B cell (primary cell): Measurements from ENCODE around the gene SCUBE1. TPM values are rescaled to one million over a fixed set of nuclear protein-coding genes. Genes with fewer than 3 reads are reported as not detected.

Source experiments
- ATAC-seq: fragments of 200-7000 bp; cut with Tn5 transposase; one replicate; pipeline ENCODE4 v1.10.0; 2021; ENCODE audit warnings: low read depth, mild to moderate bottlenecking, moderate number of reproducible peaks, moderate library complexity
- CTCF ChIA-PET: fragments of 350-600 bp; sonication (Branson Sonifier 250); formaldehyde crosslinking; loops from one replicate; lab custom pipeline; 2021; ENCODE audit warnings: antibody characterized with exemption, inconsistent platforms; lab: Charles Lee
- POLR2A ChIA-PET: fragments of 350-600 bp; sonication (Branson Sonifier 250); formaldehyde crosslinking; loops from one replicate; lab custom pipeline; 2021; ENCODE audit warnings: antibody characterized with exemption; lab: Charles Lee
- DNase-seq: peaks from one replicate; pipeline ENCODE4 v3.0.0; 2013
- H2AFZ ChIP-seq: 2 replicates; pipeline ENCODE4 v1.6.1; 2012; ENCODE audit warnings: mild to moderate bottlenecking, low read depth, low read length; ENCODE audit not compliant: insufficient read depth, poor library complexity, severe bottlenecking
- H3K27ac ChIP-seq, 2 donors: 1 replicate in 1 of 2; 2 replicates in 1 of 2; pipeline ENCODE4 v1.5.1; 2012 to 2013; ENCODE audit warnings: low read length in 2 of 2, mild to moderate bottlenecking in 2 of 2, moderate library complexity in 1 of 2
- H3K27me3 ChIP-seq, 4 experiments: fragments of 200-600 bp in 1 of 4; sonication (generic) in 1 of 4; replicated peaks in 1 of 4; 1 replicate in 2 of 4; 2 replicates in 2 of 4; pipeline versions ENCODE4 v1.6.1 to v1.7.0; 2013 to 2016; ENCODE audit warnings: low read length in 3 of 4, mild to moderate bottlenecking in 2 of 4, mixed read lengths in 1 of 4, moderate library complexity in 1 of 4; ENCODE audit not compliant: insufficient read depth in 4 of 4, control insufficient read depth in 3 of 4; ENCODE audit errors: control extremely low read depth in 1 of 4
- H3K36me3 ChIP-seq, 2 experiments: replicated peaks in 1 of 2; 1 replicate in 1 of 2; 2 replicates in 1 of 2; pipeline versions ENCODE4 v1.6.1 to v1.7.1; 2013; ENCODE audit warnings: low read length in 1 of 2; ENCODE audit not compliant: insufficient read depth in 2 of 2, control insufficient read depth in 1 of 2; ENCODE audit errors: control extremely low read depth in 1 of 2, extremely low read depth in 1 of 2
- H3K4me1 ChIP-seq, 2 donors: fragments of 200-600 bp in 1 of 2; sonication (generic) in 1 of 2; 1 replicate in 1 of 2; 2 replicates in 1 of 2; pipeline versions ENCODE4 v1.5.1 to v1.6.1; 2013 to 2017; ENCODE audit warnings: low read length in 2 of 2; ENCODE audit not compliant: control insufficient read depth in 2 of 2, insufficient read depth in 2 of 2
- H3K4me2 ChIP-seq: replicated peaks from 2 replicates; pipeline ENCODE3; 2012; ENCODE audit warnings: mild to moderate bottlenecking, low read depth, low read length; ENCODE audit not compliant: poor library complexity, severe bottlenecking
- H3K4me3 ChIP-seq, 5 experiments: fragments of 200-600 bp in 1 of 5; sonication (generic) in 1 of 5; 1 replicate in 3 of 5; 2 replicates in 2 of 5; pipeline versions ENCODE4 v1.5.1 to v1.7.0; 2011 to 2016; ENCODE audit warnings: low read length in 4 of 5, mild to moderate bottlenecking in 4 of 5, low read depth in 2 of 5, control low read depth in 1 of 5, moderate library complexity in 1 of 5; ENCODE audit not compliant: insufficient read depth in 1 of 5; ENCODE audit errors: control extremely low read depth in 1 of 5, extremely low read depth in 1 of 5
- H3K79me2 ChIP-seq: fragments of 200-600 bp; sonication (generic); one replicate; pipeline ENCODE4 v1.6.0; 2016; ENCODE audit warnings: low read length; ENCODE audit not compliant: control insufficient read depth, insufficient read depth
- H3K9ac ChIP-seq: fragments of 200-600 bp; sonication (generic); 2 replicates; pipeline ENCODE4 v1.6.1; 2017; ENCODE audit warnings: mild to moderate bottlenecking, low read length, moderate library complexity
- H3K9me3 ChIP-seq, 3 donors: one replicate each; pipeline versions ENCODE4 v1.6.1 to v1.7.1; 2013; ENCODE audit warnings: low read length in 2 of 3; ENCODE audit not compliant: control insufficient read depth in 2 of 3, insufficient read depth in 1 of 3; ENCODE audit errors: control extremely low read depth in 1 of 3
- H4K20me1 ChIP-seq: 2 replicates; pipeline ENCODE4 v1.6.0; 2012; ENCODE audit warnings: mild to moderate bottlenecking, low read length; ENCODE audit not compliant: insufficient read depth, control insufficient read depth, poor library complexity, severe bottlenecking
- H3K27ac Mint-ChIP-seq: one replicate; pipeline ENCODE4 v1.8.0; 2021; ENCODE audit warnings: mixed read lengths
- H3K27me3 Mint-ChIP-seq: one replicate; pipeline ENCODE4 v1.8.0; 2021; ENCODE audit warnings: mixed read lengths
- H3K4me1 Mint-ChIP-seq: one replicate; pipeline ENCODE4 v1.8.0; 2021; ENCODE audit warnings: mixed read lengths
- H3K4me3 Mint-ChIP-seq: one replicate; pipeline ENCODE4 v1.8.0; 2021; ENCODE audit warnings: mixed read lengths
- H3K9me3 Mint-ChIP-seq: one replicate; pipeline ENCODE4 v1.8.0; 2022; ENCODE audit warnings: mixed read lengths; ENCODE audit not compliant: insufficient read depth
- EZH2 ChIP-seq: IDR thresholded peaks from 2 replicates; pipeline ENCODE4 v1.6.1; 2012; ENCODE audit warnings: borderline replicate concordance, low read depth, mild to moderate bottlenecking, moderate library complexity, low read length; ENCODE audit not compliant: insufficient read depth, poor library complexity, severe bottlenecking
- WGBS: methylation state at CpG from one replicate; pipeline ENCODE4 v1.1.5; 2013; ENCODE audit warnings: missing lambda C conversion rate; ENCODE audit not compliant: insufficient coverage; 5-methylcytosine and 5-hydroxymethylcytosine counted together
- intact Hi-C: fragments of 100-400 bp; cut with micrococcal nuclease; formaldehyde crosslinking; loops from one replicate; pipeline ENCODE4 v1.10.0; 2022
- polyA plus RNA-seq: library from polyadenylated mRNA; depleted of rRNA; stranded (reverse); fragments of >200 nt; gene quantifications from 2 replicates; pipeline ENCODE4 v1.2.3, GENCODE V29; 2012
- total RNA-seq, 2 donors: library from RNA; stranded (reverse); fragments of 120-200 nt in 1 of 2; gene quantifications; 1 replicate in 1 of 2; 2 replicates in 1 of 2; pipeline versions ENCODE4 v1.2.3 to v1.2.4, GENCODE V29; 2013 to 2022
- TF ChIP-seq, protein P1 (sequence below): fragments of 200-600 bp; IDR thresholded peaks from one replicate; pipeline ENCODE4 v1.8.0; 2022; ENCODE audit warnings: antibody characterized with exemption, mild to moderate bottlenecking

The SCUBE1 gene
- total and polyA plus RNA-seq, 2 donors (not counting 1 experiment from before 2014, with no cell fraction given), result not detected

DNA sequence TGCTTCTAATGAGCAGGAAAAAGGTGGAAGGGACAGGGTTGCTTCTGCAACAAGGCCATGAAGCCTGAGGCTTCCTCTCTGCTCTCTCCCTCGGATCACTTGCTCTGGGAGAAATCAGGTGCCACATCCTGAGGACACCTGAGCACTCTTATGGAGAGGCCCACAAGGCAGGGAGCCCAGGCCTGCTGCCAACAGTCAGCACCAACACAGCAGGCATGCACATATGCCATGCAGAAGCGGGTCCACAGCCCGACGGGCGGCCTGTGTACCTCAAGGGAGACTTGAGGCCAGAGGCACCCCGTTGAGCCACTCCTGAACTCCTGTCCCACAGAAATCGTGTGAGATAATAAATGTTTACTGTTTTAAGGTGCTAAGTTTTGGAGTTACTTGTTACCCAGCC is 165.7 kb downstream of the SCUBE1 start:
- Histone ChIP-seq H3K4me2 (no peak overlapping the region), H3K36me3 (peaks cover 0 to 42% of the 10 kb centered on the region in 2 experiments), H2AFZ (no peak overlapping the region), H3K4me3 (no peak overlapping the region), H3K4me1 (no peaks in the 10 kb centered on the region), H3K27ac (no peak overlapping the region), H3K9me3 (no peaks in the 10 kb centered on the region), H3K79me2 (peaks cover 16% of the 10 kb centered on the region), H4K20me1 (no peaks in the 10 kb centered on the region), H3K9ac (no peak overlapping the region), H3K27me3 (no peaks in the 10 kb centered on the region)
- Mint-ChIP-seq H3K4me3 (no peak overlapping the region), H3K27me3 (no peaks in the 10 kb centered on the region), H3K4me1 (no peaks in the 10 kb centered on the region), H3K27ac (no peak overlapping the region), H3K9me3 (no peaks in the 10 kb centered on the region)
- ATAC-seq (no peak), DNase-seq (no peak)
- POLR2A ChIA-PET, result no interaction called here
- CTCF ChIA-PET, result no interaction called here
- 99% methylated on average over 5 of the region's 7 CpGs for WGBS
- intact Hi-C loops, result no loop called here
- TF ChIP-seq, protein P1, sequence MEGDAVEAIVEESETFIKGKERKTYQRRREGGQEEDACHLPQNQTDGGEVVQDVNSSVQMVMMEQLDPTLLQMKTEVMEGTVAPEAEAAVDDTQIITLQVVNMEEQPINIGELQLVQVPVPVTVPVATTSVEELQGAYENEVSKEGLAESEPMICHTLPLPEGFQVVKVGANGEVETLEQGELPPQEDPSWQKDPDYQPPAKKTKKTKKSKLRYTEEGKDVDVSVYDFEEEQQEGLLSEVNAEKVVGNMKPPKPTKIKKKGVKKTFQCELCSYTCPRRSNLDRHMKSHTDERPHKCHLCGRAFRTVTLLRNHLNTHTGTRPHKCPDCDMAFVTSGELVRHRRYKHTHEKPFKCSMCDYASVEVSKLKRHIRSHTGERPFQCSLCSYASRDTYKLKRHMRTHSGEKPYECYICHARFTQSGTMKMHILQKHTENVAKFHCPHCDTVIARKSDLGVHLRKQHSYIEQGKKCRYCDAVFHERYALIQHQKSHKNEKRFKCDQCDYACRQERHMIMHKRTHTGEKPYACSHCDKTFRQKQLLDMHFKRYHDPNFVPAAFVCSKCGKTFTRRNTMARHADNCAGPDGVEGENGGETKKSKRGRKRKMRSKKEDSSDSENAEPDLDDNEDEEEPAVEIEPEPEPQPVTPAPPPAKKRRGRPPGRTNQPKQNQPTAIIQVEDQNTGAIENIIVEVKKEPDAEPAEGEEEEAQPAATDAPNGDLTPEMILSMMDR, result no peak
- TF ChIP-seq EZH2, result no peak

DNA sequence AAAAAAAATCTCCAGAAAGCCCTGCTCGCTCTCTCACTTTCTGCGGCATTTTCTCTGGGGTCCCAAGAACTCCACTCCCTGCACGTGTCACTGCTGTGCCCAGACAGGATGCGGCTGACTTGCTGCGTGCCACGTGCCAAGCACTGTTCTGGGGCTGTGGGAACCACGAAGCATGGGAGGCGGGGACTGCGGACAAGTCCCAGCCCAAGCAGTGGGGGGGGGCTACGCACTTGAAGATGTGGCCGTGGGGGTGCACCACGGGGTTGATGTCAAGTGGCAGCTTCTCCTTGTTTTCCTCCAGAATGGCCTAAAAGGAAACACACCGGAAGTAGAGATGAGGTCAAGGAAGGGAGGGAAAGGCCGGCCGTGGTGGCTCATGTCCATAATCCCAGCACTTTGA is 167.1 kb downstream of the SCUBE1 start:
- no peak for DNase-seq
- Histone ChIP-seq H3K4me1 (no peaks in the 10 kb centered on the region), H3K27me3 (no peaks in the 10 kb centered on the region), H3K9me3 (no peaks in the 10 kb centered on the region), H3K4me2 (no peak overlapping the region), H3K9ac (no peak overlapping the region), H4K20me1 (no peaks in the 10 kb centered on the region), H2AFZ (no peak overlapping the region), H3K36me3 (peaks cover 0 to 50% of the 10 kb centered on the region in 2 experiments), H3K27ac (no peak overlapping the region), H3K4me3 (no peak overlapping the region), H3K79me2 (peaks cover 10% of the 10 kb centered on the region)
- Mint-ChIP-seq H3K4me1 (no peaks in the 10 kb centered on the region), H3K27me3 (no peaks in the 10 kb centered on the region), H3K4me3 (no peak overlapping the region), H3K9me3 (no peaks in the 10 kb centered on the region), H3K27ac (no peak overlapping the region)
- ChIA-PET CTCF (no interaction called here), POLR2A (interaction anchor here (0.7 kb wide), 1 partner anchor 37 kb away, joined by 5 read pairs; no protein-coding TSS in a partner anchor)
- intact Hi-C loops, result no loop called here
- TF ChIP-seq, protein P1, result no peak
- TF ChIP-seq EZH2, result no peak
- no peak for ATAC-seq
- 81% methylated on average over 13 of the region's 15 CpGs for WGBS
